ENCODE results near the gene CSE1L. TPM values are rescaled to one million over a fixed set of nuclear protein-coding genes. Genes with fewer than 3 reads are reported as not detected.
A peak's percentile ranks its signal among the peaks of the same experiment; 100 is the strongest.
"Not testable (repeated sequence)": the region's sequence is repeated elsewhere in the genome, so short reads cannot be mapped to it uniquely, and the experiment has no call there.

Gene CSE1L
- total RNA-seq, 1 donor from 2014 or later, result 39.0 TPM

- intact Hi-C loops (cut with DNase I), result no loop called here
- Histone ChIP-seq H3K4me3 (no peak overlapping the region), H3K27ac (no peak overlapping the region), H3K4me1 (no peaks in the 10 kb centered on the region), H3K9me3 (no peaks in the 10 kb centered on the region), H3K27me3 (no peaks in the 10 kb centered on the region), H3K36me3 (peaks cover 0 to 89% of the 10 kb centered on the region in 2 donors)
- no peak for DNase-seq (ENCODE audit: extremely low spot score in 2 of 2)
- TF ChIP-seq POLR2A (IDR thresholded peaks at IDR 0.05) (no peak), POLR2AphosphoS5 (IDR thresholded peaks at IDR 0.05; ENCODE audit: insufficient read depth in 1 of 2, low read depth in 1 of 2) (no peak), CTCF (IDR thresholded peaks at IDR 0.05) (no peak)
These were observed 73.9 kb downstream of the CSE1L start for GRCh38 chr20:49119988-49120387.

GRCh38 chr20:49122920-49123319, 76.8 kb downstream of the CSE1L start:
- no peak overlapping the region for H3K27ac ChIP-seq
- H3K36me3 ChIP-seq, result peaks cover 0 to 66% of the 10 kb centered on the region in 2 donors
- no peak for DNase-seq (ENCODE audit: extremely low spot score in 2 of 2)
- no peaks in the 10 kb centered on the region for H3K27me3 ChIP-seq
- H3K4me1 ChIP-seq, result no peaks in the 10 kb centered on the region
- no peak overlapping the region for H3K4me3 ChIP-seq
- no peaks in the 10 kb centered on the region for H3K9me3 ChIP-seq
- no peak for TF ChIP-seq CTCF (IDR thresholded peaks at IDR 0.05)
- intact Hi-C loops (cut with DNase I), result no loop called here

- Histone ChIP-seq H3K36me3 (peaks cover 0 to 58% of the 10 kb centered on the region in 2 donors), H3K4me3 (no peak overlapping the region), H3K9me3 (no peaks in the 10 kb centered on the region), H3K27ac (no peak overlapping the region), H3K4me1 (no peaks in the 10 kb centered on the region), H3K27me3 (no peaks in the 10 kb centered on the region)
- no peak for DNase-seq (ENCODE audit: extremely low spot score in 2 of 2)
- no peak for TF ChIP-seq POLR2A (IDR thresholded peaks at IDR 0.05)
- no peak for TF ChIP-seq CTCF (IDR thresholded peaks at IDR 0.05)
- no peak for TF ChIP-seq POLR2AphosphoS5 (IDR thresholded peaks at IDR 0.05; ENCODE audit: insufficient read depth in 1 of 2, low read depth in 1 of 2)
- intact Hi-C loops (cut with DNase I), result no loop called here
These were observed 77.9 kb downstream of the CSE1L start for GRCh38 chr20:49123982-49124381.

GRCh38 chr20:49132995-49133478, 86.9 kb downstream of the CSE1L start:
- H3K27me3 ChIP-seq, result no peaks in the 10 kb centered on the region
- TF ChIP-seq POLR2A (IDR thresholded peaks at IDR 0.05) (no peak), CTCF (IDR thresholded peaks at IDR 0.05) (peak in 2 of 3 experiments; percentile 40 to 72), POLR2AphosphoS5 (IDR thresholded peaks at IDR 0.05; ENCODE audit: insufficient read depth in 1 of 2, low read depth in 1 of 2) (peak in 1 of 2 donors; percentile 41)
- H3K4me3 ChIP-seq, result no peak overlapping the region
- H3K27ac ChIP-seq, result peak overlapping the region; percentile 42
- no peak for DNase-seq (ENCODE audit: extremely low spot score in 2 of 2)
- no peaks in the 10 kb centered on the region for H3K9me3 ChIP-seq
- intact Hi-C loops (cut with DNase I), result no loop called here
- peaks cover 0 to 16% of the 10 kb centered on the region in 2 donors for H3K36me3 ChIP-seq
- peaks cover 6% of the 10 kb centered on the region for H3K4me1 ChIP-seq

- no peaks in the 10 kb centered on the region for H3K9me3 ChIP-seq
These were observed 87.5 kb downstream of the CSE1L start for GRCh38 chr20:49133571-49133970.

GRCh38 chr20:49134797-49135196, 88.7 kb downstream of the CSE1L start:
- H3K4me1 ChIP-seq; H3K27ac ChIP-seq; DNase-seq (ENCODE audit: extremely low spot score in 2 of 2); H3K9me3 ChIP-seq; H3K27me3 ChIP-seq; H3K4me3 ChIP-seq: not testable (repeated sequence)
- intact Hi-C loops (cut with DNase I), result loop anchor here (2.0 kb wide), 1 partner anchor 82 kb away; no protein-coding TSS in a partner anchor
- H3K36me3 ChIP-seq, result peaks cover 0 to 19% of the 10 kb centered on the region in 2 donors

More at GRCh38 chr20:49133571-49133970, 87.5 kb downstream of the CSE1L start:
- DNase-seq (ENCODE audit: extremely low spot score in 2 of 2), result no peak
- TF ChIP-seq POLR2AphosphoS5 (IDR thresholded peaks at IDR 0.05; ENCODE audit: insufficient read depth in 1 of 2, low read depth in 1 of 2) (no peak), CTCF (IDR thresholded peaks at IDR 0.05) (no peak), POLR2A (IDR thresholded peaks at IDR 0.05) (no peak)
- H3K4me1 ChIP-seq, result peaks cover 6% of the 10 kb centered on the region
- H3K27me3 ChIP-seq, result no peaks in the 10 kb centered on the region
- peaks cover 0 to 15% of the 10 kb centered on the region in 2 donors for H3K36me3 ChIP-seq
- intact Hi-C loops (cut with DNase I), result no loop called here
- peak overlapping the region; percentile 42 for H3K27ac ChIP-seq
- H3K4me3 ChIP-seq, result no peak overlapping the region
